GM19238 (cell line): ENCODE measurements around the gene GRIA1.

Experiments used
- DNase-seq: peaks from one replicate; pipeline ENCODE4 v3.0.0; 2011; ENCODE audit warnings: low spot score; ENCODE audit not compliant: insufficient read length

GRIA1 gene

GRCh38 chr5:153496835-153497234 lies 6.4 kb downstream of the GRIA1 start:
- DNase-seq: no peak

GRCh38 chr5:153498516-153498915 lies 8.0 kb downstream of the GRIA1 start:
- DNase-seq: no peak

GRCh38 chr5:153500178-153500577 lies 9.7 kb downstream of the GRIA1 start:
- no peak for DNase-seq

- no peak for DNase-seq
Observed at GRCh38 chr5:153504726-153505125, 14.3 kb downstream of the GRIA1 start.

GRCh38 chr5:153508700-153509099 lies 18.2 kb downstream of the GRIA1 start:
- DNase-seq: no peak

GRCh38 chr5:153511622-153512021 lies 21.2 kb downstream of the GRIA1 start:
- DNase-seq: no peak

- no peak for DNase-seq
Observed at GRCh38 chr5:153513156-153513555, 22.7 kb downstream of the GRIA1 start.

- DNase-seq: no peak
Observed at GRCh38 chr5:153515301-153515700, 24.8 kb downstream of the GRIA1 start.

GRCh38 chr5:153516504-153517240 lies 26.2 kb downstream of the GRIA1 start:
- no peak for DNase-seq

GRCh38 chr5:153517241-153517611 lies 26.8 kb downstream of the GRIA1 start:
- DNase-seq: no peak

- no peak for DNase-seq
Observed at GRCh38 chr5:153520137-153520536, 29.7 kb downstream of the GRIA1 start.

GRCh38 chr5:153520952-153521351 lies 30.5 kb downstream of the GRIA1 start:
- no peak for DNase-seq

- no peak for DNase-seq
Observed at GRCh38 chr5:153523211-153523610, 32.7 kb downstream of the GRIA1 start.

GRCh38 chr5:153523831-153524230 lies 33.4 kb downstream of the GRIA1 start:
- no peak for DNase-seq

- DNase-seq: no peak
Observed at GRCh38 chr5:153525536-153525935, 35.1 kb downstream of the GRIA1 start.

- no peak for DNase-seq
Observed at GRCh38 chr5:153530357-153531143, 40.1 kb downstream of the GRIA1 start.

GRCh38 chr5:153533546-153533945 lies 43.1 kb downstream of the GRIA1 start:
- no peak for DNase-seq

- no peak for DNase-seq
Observed at GRCh38 chr5:153534102-153534501, 43.6 kb downstream of the GRIA1 start.

GRCh38 chr5:153537207-153537606 lies 46.7 kb downstream of the GRIA1 start:
- DNase-seq: no peak

- no peak for DNase-seq
Observed at GRCh38 chr5:153539983-153540382, 49.5 kb downstream of the GRIA1 start.

GRCh38 chr5:153542536-153542935 lies 52.1 kb downstream of the GRIA1 start:
- no peak for DNase-seq

GRCh38 chr5:153543288-153543687 lies 52.8 kb downstream of the GRIA1 start:
- DNase-seq: no peak

- DNase-seq: no peak
Observed at GRCh38 chr5:153543959-153544470, 53.5 kb downstream of the GRIA1 start.
